ENCODE measurements around the gene SLC25A25.
"Not testable (repeated sequence)": the region's sequence is repeated elsewhere in the genome, so short reads cannot be mapped to it uniquely, and the experiment has no call there.

SLC25A25 gene

GRCh38 chr9:128042043-128042442, 26.0 kb upstream of the SLC25A25 start:
- no peaks in the 10 kb centered on the region for H3K36me3 ChIP-seq (ENCODE audit: insufficient read depth, low read length)
- no peak overlapping the region for H3K9ac ChIP-seq (ENCODE audit: low read depth, low read length)
- H3K4me1 ChIP-seq (ENCODE audit: insufficient read depth, low read length), result no peaks in the 10 kb centered on the region
- H3K9me3 ChIP-seq (ENCODE audit: control insufficient read depth, insufficient read depth, low read length), result no peaks in the 10 kb centered on the region

DNA sequence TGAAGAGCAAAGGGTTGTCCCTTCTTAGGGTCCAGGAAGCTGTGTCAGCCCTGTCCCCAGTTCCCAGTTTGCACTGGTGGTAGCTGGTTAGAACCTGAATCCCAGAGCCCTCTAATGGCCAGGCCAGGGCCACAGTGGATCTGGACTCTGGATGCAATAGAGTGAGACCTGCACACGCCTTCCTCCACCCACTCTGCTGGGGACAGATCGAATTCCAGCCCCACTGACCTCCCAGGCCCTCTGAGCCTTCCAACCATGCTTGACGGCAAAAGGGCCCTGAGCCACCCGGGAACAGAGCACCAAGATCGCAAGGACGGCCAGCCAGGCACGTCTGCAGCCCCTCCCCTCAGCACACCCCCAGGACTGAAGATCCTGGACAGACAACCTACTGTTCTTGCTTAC, 24.6 kb upstream of the SLC25A25 start:
- no peak overlapping the region for H3K9ac ChIP-seq (ENCODE audit: low read depth, low read length)
- no peaks in the 10 kb centered on the region for H3K36me3 ChIP-seq (ENCODE audit: insufficient read depth, low read length)
- H3K4me1 ChIP-seq (ENCODE audit: insufficient read depth, low read length), result no peaks in the 10 kb centered on the region
- no peaks in the 10 kb centered on the region for H3K9me3 ChIP-seq (ENCODE audit: control insufficient read depth, insufficient read depth, low read length)

DNA sequence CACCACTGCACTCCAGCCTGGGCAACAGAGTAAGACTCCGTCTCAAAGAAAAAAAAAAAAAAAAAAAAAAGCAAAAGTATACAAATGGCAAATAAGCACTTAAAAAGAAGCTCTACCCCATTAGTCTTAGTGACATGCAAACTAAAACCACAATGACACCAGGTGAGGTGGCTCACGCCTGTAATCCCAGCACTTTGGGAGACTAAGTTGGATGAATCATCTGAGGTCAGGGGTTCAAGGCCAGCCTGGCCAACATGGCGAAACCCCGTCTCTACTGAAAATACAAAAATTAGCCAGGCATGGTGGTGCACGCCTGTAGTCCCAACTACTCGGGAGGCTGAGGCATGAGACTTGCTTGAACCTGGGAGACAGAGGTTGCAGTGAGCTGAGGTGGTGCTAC, 22.6 kb upstream of the SLC25A25 start:
- H3K4me1 ChIP-seq (ENCODE audit: insufficient read depth, low read length); H3K9ac ChIP-seq (ENCODE audit: low read depth, low read length); H3K9me3 ChIP-seq (ENCODE audit: control insufficient read depth, insufficient read depth, low read length); H3K36me3 ChIP-seq (ENCODE audit: insufficient read depth, low read length): not testable (repeated sequence)

GRCh38 chr9:128045831-128046230, 22.2 kb upstream of the SLC25A25 start:
- Histone ChIP-seq H3K9ac (ENCODE audit: low read depth, low read length) (no peak overlapping the region), H3K9me3 (ENCODE audit: control insufficient read depth, insufficient read depth, low read length) (no peaks in the 10 kb centered on the region), H3K4me1 (ENCODE audit: insufficient read depth, low read length) (peaks cover 1% of the 10 kb centered on the region; the same call in 1 of the 2 replicates), H3K36me3 (ENCODE audit: insufficient read depth, low read length) (no peaks in the 10 kb centered on the region)

DNA sequence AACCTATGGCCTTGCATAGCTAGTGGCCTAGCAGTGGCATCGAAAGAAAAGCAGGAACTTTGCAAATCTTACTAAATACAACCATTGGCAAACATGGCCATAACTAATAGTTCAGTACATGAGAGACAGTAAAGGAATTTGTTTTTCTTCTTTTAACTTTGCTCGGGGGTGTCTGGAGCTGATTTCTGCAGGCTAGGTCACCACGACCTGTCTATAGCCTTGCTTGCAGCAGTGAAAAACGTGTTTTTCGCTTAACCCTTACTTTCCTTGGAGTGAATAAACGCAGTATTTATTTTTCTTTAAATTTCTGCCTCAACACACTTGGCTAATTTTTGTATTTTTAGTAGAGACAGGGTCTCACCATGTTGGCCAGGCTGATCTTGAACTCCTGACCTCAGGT, 20.8 kb upstream of the SLC25A25 start:
- Histone ChIP-seq H3K4me1 (ENCODE audit: insufficient read depth, low read length) (peaks cover 9% of the 10 kb centered on the region), H3K9ac (ENCODE audit: low read depth, low read length) (no peak overlapping the region), H3K36me3 (ENCODE audit: insufficient read depth, low read length) (no peaks in the 10 kb centered on the region), H3K9me3 (ENCODE audit: control insufficient read depth, insufficient read depth, low read length) (no peaks in the 10 kb centered on the region)

- H3K4me1 ChIP-seq (ENCODE audit: insufficient read depth, low read length), result peaks cover 9% of the 10 kb centered on the region
- H3K9me3 ChIP-seq (ENCODE audit: control insufficient read depth, insufficient read depth, low read length), result no peaks in the 10 kb centered on the region
- no peaks in the 10 kb centered on the region for H3K36me3 ChIP-seq (ENCODE audit: insufficient read depth, low read length)
- no peak overlapping the region for H3K9ac ChIP-seq (ENCODE audit: low read depth, low read length)
Measured at GRCh38 chr9:128048663-128049062, 19.4 kb upstream of the SLC25A25 start.

DNA sequence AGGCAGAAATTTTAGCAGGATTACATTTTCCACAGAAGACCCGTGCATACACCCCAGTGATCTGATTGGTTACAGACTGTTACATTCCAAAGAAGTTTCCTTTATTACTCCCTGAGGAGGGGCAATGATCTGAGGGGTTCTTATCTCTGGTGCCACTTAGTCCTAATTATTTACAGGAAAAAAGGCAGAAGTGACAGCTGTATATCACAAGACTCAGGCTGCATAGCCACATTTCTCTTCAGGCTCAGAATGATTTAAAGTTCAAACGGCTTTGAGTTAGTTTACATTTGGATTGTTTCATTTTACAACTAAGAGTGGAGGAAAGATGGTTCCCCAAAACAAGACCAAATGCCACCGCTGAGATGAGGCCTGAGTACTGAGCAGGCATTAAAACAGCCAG, 18.2 kb upstream of the SLC25A25 start:
- Histone ChIP-seq H3K36me3 (ENCODE audit: insufficient read depth, low read length) (no peaks in the 10 kb centered on the region), H3K4me1 (ENCODE audit: insufficient read depth, low read length) (peaks cover 9% of the 10 kb centered on the region), H3K9me3 (ENCODE audit: control insufficient read depth, insufficient read depth, low read length) (no peaks in the 10 kb centered on the region), H3K9ac (ENCODE audit: low read depth, low read length) (no peak overlapping the region)

DNA sequence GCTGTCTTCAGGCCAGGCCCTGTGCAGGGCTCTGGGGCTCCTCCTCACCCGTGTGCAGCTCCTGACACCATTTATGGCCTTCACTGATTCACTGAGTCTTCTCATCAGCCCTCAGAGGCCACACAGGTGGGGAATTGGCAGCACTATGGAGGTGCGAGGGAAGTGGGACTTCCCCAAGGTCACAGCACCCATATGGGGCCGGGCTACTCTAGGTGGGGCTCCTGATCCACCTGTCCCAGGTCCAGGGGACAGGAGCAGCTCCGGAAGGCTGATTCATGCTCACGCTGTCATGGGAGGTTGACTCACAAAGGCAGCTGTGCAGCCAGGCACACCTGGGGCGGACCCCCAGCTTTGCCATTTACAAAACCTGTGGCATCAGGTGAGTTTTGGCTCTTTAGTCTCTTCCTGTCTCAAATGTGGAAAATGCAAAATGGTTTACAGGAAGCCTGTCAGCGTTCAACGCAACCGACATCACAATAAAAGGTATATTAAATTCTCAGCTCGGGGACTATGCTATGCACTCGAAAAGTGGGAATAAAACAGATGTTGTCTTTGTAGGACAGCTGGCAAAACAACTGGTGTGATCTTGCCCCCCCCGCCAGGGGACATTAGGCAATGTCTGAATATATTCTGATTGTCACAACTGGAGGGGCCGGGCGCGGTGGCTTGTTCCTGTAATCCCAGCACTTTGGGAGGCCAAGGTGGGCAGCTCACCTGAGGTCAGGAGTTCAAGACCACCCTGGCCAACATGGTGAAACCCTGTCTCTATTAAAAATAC, 15.9 kb upstream of the SLC25A25 start:
- Histone ChIP-seq H3K36me3 (ENCODE audit: insufficient read depth, low read length) (no peaks in the 10 kb centered on the region), H3K9ac (ENCODE audit: low read depth, low read length) (no peak overlapping the region), H3K9me3 (ENCODE audit: control insufficient read depth, insufficient read depth, low read length) (no peaks in the 10 kb centered on the region), H3K4me1 (ENCODE audit: insufficient read depth, low read length) (peaks cover 21% of the 10 kb centered on the region)

DNA sequence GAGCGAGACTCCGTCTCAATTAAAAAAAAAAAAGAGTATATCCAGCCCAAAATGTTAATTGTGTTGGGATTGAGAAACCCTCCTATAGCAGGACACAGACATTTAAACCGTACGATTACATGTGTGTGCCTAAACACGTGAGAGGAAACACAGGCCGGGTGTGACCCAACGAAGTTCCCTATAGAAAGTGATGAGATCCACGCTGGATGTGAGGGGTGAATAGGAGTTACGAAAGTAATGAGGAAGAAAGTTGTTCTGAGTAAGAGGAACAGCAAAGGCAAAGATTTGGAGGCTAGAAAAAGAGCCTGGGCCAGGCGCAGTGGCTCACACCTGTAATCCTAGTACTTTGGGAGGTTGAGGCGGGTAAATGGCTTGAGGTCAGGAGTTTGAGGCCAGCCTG, 14.5 kb upstream of the SLC25A25 start:
- Histone ChIP-seq H3K9ac (ENCODE audit: low read depth, low read length) (no peak overlapping the region), H3K9me3 (ENCODE audit: control insufficient read depth, insufficient read depth, low read length) (no peaks in the 10 kb centered on the region), H3K4me1 (ENCODE audit: insufficient read depth, low read length) (peaks cover 28% of the 10 kb centered on the region), H3K36me3 (ENCODE audit: insufficient read depth, low read length) (no peaks in the 10 kb centered on the region)

DNA sequence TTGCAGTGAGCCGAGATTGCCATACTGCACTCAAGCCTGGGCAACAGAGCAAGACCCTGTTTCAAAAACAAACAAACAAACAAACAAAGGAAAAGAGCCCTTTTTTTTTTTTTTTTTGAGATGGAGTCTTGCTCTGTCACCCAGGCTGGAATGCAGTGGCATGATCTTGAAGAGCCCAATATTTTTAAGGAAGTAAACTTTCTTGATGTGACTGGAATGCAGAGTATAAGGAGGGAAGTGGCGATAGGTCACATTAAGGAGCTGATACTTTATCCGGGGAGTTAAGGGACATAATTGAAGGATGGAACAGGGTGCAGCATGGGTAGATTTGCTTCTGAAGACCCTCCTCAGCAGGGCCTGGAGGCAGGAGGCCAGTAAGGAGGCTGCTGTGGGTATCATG, 13.9 kb upstream of the SLC25A25 start:
- Histone ChIP-seq H3K9me3 (ENCODE audit: control insufficient read depth, insufficient read depth, low read length) (no peaks in the 10 kb centered on the region), H3K9ac (ENCODE audit: low read depth, low read length) (no peak overlapping the region), H3K36me3 (ENCODE audit: insufficient read depth, low read length) (no peaks in the 10 kb centered on the region), H3K4me1 (ENCODE audit: insufficient read depth, low read length) (peaks cover 28% of the 10 kb centered on the region)

DNA sequence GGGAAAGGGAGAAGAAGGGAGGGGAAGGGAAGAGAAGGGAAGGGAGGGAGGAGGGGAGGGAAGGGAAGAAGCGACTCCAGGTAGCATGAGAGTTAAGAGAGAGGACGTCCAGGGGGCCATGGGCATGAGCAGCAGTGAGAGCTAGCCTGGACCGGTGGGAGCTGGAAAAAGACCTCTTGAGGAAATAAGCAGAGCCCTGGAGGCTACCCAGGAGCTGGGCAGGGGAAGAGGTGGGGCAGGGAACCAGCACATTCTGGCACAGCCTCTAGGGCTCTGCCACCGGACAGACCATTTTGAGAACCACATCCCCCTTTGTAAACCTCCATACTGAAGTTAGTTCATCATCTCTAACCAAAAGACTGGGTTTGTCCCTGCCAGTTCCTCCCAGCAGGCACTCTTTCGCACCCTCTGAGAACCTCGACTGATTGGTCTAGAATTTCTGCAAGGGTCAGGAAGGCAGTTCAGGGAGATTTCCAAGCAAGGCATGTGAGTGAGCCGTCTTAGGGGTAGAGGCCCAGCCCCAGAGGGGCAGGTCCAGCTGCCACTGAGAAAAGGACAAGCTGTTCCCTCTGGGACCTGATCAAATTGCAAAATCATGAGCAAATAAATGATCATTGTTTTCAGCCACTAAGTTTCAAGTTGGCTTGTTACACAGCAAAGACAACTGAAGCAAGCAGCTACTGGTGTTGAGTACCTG, 12.5 kb upstream of the SLC25A25 start:
- Histone ChIP-seq H3K9ac (ENCODE audit: low read depth, low read length) (0 out of 2 replicates have a peak overlapping the region, but pooled peaks have one; percentile 6), H3K36me3 (ENCODE audit: insufficient read depth, low read length) (no peaks in the 10 kb centered on the region), H3K9me3 (ENCODE audit: control insufficient read depth, insufficient read depth, low read length) (no peaks in the 10 kb centered on the region), H3K4me1 (ENCODE audit: insufficient read depth, low read length) (peaks cover 28% of the 10 kb centered on the region)

GRCh38 chr9:128056086-128056485, 11.9 kb upstream of the SLC25A25 start:
- Histone ChIP-seq H3K9ac (ENCODE audit: low read depth, low read length) (no peak overlapping the region), H3K4me1 (ENCODE audit: insufficient read depth, low read length) (peaks cover 24% of the 10 kb centered on the region), H3K36me3 (ENCODE audit: insufficient read depth, low read length) (no peaks in the 10 kb centered on the region)

GRCh38 chr9:128056887-128057723, 10.9 kb upstream of the SLC25A25 start:
- no peak overlapping the region for H3K9ac ChIP-seq (ENCODE audit: low read depth, low read length)

More at GRCh38 chr9:128056086-128056485, 11.9 kb upstream of the SLC25A25 start:
- H3K9me3 ChIP-seq (ENCODE audit: control insufficient read depth, insufficient read depth, low read length), result no peaks in the 10 kb centered on the region

GRCh38 chr9:128057724-128058409, 10.2 kb upstream of the SLC25A25 start:
- no peak overlapping the region for H3K9ac ChIP-seq (ENCODE audit: low read depth, low read length)
- peaks cover 19% of the 10 kb centered on the region for H3K4me1 ChIP-seq (ENCODE audit: insufficient read depth, low read length)
- no peaks in the 10 kb centered on the region for H3K36me3 ChIP-seq (ENCODE audit: insufficient read depth, low read length)
- H3K9me3 ChIP-seq (ENCODE audit: control insufficient read depth, insufficient read depth, low read length), result no peaks in the 10 kb centered on the region

More at GRCh38 chr9:128056887-128057723, 10.9 kb upstream of the SLC25A25 start:
- H3K4me1 ChIP-seq (ENCODE audit: insufficient read depth, low read length), result peaks cover 20% of the 10 kb centered on the region
- H3K9me3 ChIP-seq (ENCODE audit: control insufficient read depth, insufficient read depth, low read length), result no peaks in the 10 kb centered on the region
- H3K36me3 ChIP-seq (ENCODE audit: insufficient read depth, low read length), result no peaks in the 10 kb centered on the region
